GM21367 (cell line): ENCODE results near the gene ANKRD11.
"Not testable (repeated sequence)": the region's sequence is repeated elsewhere in the genome, so short reads cannot be mapped to it uniquely, and the experiment has no call there.

ENCODE experiments used
- ATAC-seq: cut with Tn5 transposase; IDR thresholded peaks from one replicate; pipeline ENCODE4 v1.9.1; 2021; ENCODE audit not compliant: unreplicated experiment

ANKRD11 gene

GRCh38 chr16:89454378-89455125 is 35.8 kb downstream of the ANKRD11 start:
- ATAC-seq = not testable (repeated sequence)

GRCh38 chr16:89453501-89454321 is 36.6 kb downstream of the ANKRD11 start:
- no peak for ATAC-seq

- no peak for ATAC-seq
Measured at GRCh38 chr16:89452925-89453324, 37.4 kb downstream of the ANKRD11 start.

- ATAC-seq = no peak
Measured at GRCh38 chr16:89452241-89452640, 38.1 kb downstream of the ANKRD11 start.

GRCh38 chr16:89450537-89450936 is 39.8 kb downstream of the ANKRD11 start:
- no peak for ATAC-seq

GRCh38 chr16:89449726-89450335 is 40.5 kb downstream of the ANKRD11 start:
- no peak for ATAC-seq

DNA sequence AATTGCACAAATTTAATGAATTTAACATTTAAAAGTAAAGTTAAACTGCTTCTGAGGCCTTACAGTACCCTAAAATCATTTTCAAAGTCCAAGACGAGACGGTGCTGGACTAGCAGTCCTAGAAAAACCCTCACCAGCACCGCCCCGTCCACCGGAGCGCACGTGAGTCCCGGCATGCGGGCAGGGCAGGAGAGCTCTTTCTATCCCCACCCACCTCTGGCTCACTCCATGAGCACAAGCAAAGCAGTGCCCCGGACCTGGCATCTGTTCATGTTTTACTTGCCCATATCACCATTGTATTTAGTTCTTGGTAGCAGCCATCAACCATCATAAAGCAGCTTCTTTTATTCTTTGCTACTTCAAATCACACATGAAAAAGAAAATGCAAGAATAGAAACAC is 41.7 kb downstream of the ANKRD11 start:
- no peak for ATAC-seq

- no peak for ATAC-seq
Measured at GRCh38 chr16:89446975-89447293, 43.4 kb downstream of the ANKRD11 start.

DNA sequence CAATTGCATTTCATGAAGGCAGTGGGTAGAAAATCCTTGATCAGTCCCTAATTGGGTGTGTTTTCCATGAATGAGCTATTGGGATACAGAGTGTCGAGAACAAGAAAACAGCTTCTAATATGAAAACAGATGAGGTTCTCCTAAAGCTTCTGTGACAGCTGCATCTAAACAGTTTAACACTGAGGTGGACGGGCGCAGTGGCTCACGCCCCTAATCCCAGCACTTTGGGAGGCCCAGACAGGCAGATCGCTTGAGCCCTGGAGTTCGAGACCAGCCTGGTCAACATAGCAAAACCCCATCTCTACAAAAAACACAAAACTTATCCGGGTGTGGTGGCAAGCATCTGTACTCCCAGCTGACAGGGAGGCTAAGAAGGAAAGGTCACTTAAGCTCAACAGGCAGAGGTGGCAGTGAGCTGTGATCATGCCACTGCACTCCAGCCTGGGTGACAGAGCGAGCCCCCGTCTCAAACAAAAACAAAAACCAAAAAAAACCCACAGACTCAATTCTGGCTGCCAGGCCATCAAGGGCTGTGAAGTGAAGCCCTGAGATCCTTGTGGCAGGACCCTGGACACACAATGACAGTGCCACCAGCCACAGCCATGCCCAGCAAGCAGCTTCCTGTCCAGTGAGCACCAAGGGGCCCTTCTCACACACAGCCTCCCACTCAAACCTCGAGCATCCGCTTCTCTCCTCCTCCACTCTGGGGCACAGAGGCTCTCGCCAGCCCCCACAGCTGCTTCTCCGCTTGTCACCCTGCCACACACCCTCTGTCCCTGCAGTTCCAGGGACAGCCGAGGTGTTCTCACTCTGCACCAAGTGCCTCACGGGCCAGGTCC is 44.0 kb downstream of the ANKRD11 start:
- no peak for ATAC-seq

GRCh38 chr16:89445166-89445565 is 45.2 kb downstream of the ANKRD11 start:
- ATAC-seq = no peak

DNA sequence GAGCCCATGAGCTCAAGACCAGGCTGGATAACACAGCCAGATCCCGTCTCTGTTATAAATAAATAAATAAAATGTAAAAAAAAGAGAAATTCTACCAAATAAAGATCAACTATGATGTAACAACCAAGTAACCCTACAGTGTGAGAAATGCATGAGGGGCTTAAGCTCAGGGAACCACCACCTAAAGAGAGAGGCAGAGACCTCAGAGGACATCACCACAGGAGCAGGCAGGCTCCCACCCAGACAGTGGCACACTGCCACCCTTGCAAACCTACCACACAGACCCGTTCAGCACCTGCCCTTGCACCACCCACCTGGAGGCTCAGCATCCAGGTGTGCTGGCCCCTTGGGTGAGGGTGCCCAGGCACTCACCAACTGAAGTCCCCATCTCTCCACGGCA is 45.6 kb downstream of the ANKRD11 start:
- no peak for ATAC-seq

- no peak for ATAC-seq
Measured at GRCh38 chr16:89444151-89444723, 46.1 kb downstream of the ANKRD11 start.

- no peak for ATAC-seq
Measured at GRCh38 chr16:89443727-89444084, 46.7 kb downstream of the ANKRD11 start.

GRCh38 chr16:89442990-89443726 is 47.2 kb downstream of the ANKRD11 start:
- no peak for ATAC-seq

DNA sequence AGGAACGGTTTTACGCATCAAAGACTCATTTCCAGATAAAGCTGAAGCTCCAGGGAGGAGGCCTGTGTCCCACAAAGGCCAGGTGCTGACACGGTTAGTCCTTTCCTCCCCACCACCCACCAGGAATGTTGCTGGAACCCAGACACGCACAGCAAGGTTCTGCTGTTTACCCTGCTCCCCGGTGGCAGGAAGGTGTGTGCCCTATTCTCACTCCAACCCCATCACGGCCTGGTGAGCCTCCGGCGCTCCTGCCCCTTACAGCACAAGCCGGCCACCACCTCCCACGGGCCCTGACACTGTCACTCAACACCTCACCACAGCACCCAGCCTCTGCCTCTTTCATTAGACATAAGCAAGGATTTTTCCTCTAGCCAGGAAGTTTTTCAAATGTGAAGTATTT is 47.8 kb downstream of the ANKRD11 start:
- no peak for ATAC-seq

GRCh38 chr16:89439659-89440058 is 50.7 kb downstream of the ANKRD11 start:
- ATAC-seq = no peak

GRCh38 chr16:89437991-89438390 is 52.4 kb downstream of the ANKRD11 start:
- ATAC-seq = no peak

DNA sequence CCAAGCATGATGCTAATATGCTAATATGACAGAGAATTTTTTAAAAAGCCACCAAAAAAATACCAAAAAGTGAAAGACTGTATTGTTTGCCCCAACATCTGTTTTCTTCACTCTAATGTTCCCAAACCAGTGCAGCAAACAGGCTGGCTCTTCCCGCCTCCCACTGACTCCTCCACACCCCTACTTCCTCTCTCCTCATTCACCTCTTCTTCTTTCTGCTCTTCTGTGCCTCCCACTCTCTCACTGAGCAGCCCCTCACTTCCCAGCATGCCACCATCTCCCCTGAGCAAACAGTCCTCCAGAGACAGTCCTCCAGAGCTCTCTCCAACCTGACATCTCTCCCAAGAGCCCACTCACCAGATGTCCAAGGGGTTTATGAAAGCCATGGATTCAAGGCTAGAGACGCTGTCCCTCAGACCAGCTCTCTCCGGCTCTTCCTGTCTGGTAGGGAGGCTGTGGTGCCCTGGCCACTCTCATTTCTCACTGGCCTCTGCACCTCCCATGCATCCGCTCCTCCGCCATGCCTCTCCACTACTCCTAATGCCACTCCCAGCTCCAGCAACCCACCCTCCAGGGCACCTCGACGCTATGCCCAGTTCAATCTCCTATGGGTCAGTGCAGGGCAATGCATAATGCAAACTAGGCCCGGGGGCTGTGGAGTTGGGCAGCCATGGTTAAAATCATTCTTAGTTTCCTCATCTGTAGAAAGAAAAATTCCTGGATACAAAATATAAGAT is 52.9 kb downstream of the ANKRD11 start:
- ATAC-seq = no peak

DNA sequence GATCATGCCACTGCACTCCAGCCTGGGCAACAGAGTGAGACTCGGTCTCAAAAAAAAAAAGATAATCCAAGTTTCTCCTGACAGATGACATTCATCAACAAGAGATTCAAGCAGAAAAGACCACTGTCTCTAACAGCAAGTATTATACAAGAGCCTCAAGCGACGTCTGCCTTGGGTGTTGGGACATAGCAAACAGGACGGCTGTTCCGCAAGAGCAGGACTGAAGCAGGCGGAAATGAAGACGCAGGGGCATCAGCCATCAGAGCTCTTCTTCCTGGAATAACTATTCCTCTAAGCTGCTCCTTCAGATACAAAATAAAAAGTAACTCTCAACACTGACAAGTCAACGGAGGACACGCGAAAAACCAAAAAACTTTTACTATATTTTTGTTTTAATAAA is 54.0 kb downstream of the ANKRD11 start:
- no peak for ATAC-seq

DNA sequence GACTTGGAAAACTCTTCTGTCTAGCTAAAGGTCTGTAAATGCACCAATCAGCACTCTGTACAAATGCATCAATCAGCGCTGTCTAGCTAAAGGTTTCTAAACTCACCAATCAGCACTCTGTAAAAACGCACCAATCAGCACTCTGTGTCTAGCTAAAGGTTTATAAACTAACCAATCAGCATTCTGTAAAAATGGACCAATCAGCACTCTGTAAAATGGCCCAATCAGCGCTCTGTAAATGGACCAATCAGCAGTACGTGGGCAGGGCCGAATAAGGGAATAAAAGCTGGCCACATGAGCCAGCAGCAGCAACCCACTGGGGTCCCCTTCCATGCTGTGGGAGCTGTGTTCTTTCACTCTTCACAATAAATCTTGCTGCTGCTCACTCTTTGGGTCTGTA is 55.3 kb downstream of the ANKRD11 start:
- ATAC-seq = not testable (repeated sequence)
